KOPT-K1 (cell line): ENCODE results near the gene PRKCH.

Source experiments
- H3K27ac ChIP-seq: fragments of 200-600 bp; sonication (generic); 2 replicates; pipeline ENCODE4 v1.5.1; 2016; ENCODE audit warnings: antibody characterized with exemption, mild to moderate bottlenecking, low read depth, low read length; ENCODE audit not compliant: poor library complexity, severe bottlenecking
- H3K36me3 ChIP-seq: fragments of 200-600 bp; sonication (generic); 2 replicates; pipeline ENCODE4 v1.5.1; 2017; ENCODE audit warnings: antibody characterized with exemption, mild to moderate bottlenecking, low read length, moderate library complexity; ENCODE audit not compliant: insufficient read depth
- H3K9me3 ChIP-seq: fragments of 200-600 bp; sonication (generic); 2 replicates; pipeline ENCODE4 v1.5.1; 2017; ENCODE audit warnings: antibody characterized with exemption, low read length, mild to moderate bottlenecking; ENCODE audit not compliant: insufficient read depth, poor library complexity, severe bottlenecking

PRKCH gene

DNA sequence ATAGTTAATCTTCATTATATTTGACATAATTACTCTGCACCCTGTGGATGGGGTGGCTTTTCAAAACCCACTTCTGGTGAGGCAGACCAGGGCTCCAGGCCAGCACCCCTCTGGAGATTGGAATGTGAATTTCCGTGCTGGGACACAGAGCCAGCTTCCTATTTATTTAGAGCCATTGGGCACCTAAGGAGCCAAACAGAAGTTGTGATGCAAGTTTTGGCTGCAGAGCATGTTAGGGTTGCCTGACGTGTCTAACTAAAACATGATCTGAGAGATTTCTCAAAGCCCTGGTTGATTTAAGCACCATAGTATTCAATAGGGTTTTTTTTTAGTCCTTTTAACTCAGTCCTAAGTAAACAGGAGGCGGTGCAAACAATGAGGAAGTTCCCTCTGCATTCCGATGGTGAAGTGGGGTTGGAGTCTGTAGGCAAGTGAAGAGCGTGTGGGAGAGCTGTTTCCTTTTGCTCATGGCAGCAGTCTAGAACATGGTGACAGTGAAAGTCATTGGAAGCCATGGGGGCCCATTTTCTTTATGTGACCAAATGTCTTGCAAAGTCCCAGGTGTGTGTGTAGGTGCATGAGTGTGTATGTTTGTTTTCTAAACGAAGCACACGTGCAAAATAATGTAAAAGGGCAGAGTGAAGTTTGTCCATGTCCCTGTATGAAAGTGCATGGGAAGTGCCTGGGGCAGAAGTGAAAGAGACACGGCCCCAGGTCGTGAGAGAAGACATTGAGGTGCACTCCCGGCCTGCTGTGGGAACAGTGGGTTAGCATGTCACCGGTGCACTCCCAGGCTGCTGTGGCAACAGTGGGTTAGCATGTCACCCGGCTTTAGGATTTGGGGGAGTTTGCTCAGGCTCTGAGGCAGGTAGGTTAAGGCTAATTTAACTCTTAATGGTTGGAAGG is 117.7 kb downstream of the PRKCH start:
- Histone ChIP-seq H3K36me3 (peaks cover 5% of the 10 kb centered on the region; the same call in 1 of the 2 replicates), H3K9me3 (no peaks in the 10 kb centered on the region), H3K27ac (peak overlapping the region; percentile 100)

DNA sequence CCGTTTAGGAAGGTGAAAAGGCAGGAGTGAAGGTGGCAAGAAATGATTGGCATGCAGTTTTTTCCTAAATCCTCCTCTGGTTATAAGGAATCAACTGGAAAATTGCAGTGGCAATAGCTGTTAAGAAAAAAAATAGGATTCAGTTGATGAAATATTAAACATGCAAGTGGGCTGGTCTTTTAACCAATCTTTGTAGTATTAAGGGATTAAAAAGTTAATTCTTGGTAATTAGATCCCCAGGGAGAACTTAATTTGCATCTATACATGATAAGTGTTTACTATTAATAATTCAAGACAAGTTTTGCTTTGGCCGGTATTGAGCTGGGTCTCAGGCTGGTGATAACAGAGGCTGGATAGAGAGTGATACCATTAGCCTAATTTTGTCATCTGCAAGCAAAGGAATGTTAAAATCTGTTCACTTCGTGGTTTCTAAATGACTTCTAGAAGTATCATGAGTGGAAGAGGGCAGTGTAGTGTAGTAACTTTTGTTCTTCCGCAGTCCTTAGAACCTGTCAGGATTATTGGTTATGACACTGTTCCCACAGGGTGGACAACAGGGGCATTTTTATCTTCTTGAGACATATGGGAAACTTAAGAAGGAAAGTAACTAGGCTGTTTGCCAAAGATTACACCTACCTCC is 118.5 kb downstream of the PRKCH start:
- Histone ChIP-seq H3K9me3 (no peaks in the 10 kb centered on the region), H3K27ac (peak overlapping the region; percentile 100), H3K36me3 (peaks cover 8% of the 10 kb centered on the region)

DNA sequence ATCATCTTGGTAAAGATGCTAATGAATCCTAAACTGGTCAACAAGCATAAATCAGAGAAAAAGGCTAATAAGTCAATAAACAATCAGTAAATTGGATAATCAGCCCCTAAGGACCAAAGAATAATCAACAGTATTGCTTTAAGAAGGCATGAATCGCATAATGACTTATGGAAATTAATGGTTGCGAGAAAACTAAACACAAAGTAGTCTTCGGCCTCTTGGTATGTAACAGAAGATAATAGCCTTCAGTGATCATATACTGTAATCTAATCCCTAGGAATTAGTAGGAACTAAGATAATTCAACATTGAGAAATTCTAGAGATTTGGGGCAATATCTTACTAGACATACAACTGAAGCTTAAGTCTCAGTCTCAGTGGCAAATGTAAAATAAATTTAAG is 122.1 kb downstream of the PRKCH start:
- Histone ChIP-seq H3K27ac (peak overlapping the region; percentile 100), H3K9me3 (no peaks in the 10 kb centered on the region), H3K36me3 (peaks cover 31% of the 10 kb centered on the region)

DNA sequence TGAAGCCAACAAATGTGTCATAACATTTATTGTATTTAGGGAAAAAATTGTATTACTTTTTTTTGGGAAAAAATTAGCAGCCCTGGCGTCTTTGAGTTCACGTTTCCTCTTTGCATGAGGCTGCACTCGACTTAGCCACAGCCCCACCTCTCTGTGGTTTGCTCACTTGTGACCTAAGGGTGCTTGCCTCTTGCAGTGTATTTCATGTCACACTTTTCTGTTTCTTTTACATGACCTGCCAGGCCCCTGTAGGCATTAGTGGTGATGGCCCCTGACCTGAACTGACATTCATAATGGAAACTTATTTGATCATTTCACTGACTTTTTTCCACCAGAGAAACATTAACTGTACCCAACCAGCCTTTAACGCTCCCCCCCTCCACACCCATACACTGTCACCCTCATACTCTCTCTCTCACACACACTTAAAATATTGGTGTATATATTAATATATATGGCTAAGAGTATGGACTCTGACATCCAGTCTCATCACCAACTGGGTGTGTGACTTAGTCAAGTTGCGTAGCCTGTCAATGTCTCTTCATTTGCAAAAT is 122.9 kb downstream of the PRKCH start:
- Histone ChIP-seq H3K36me3 (peaks cover 31% of the 10 kb centered on the region), H3K9me3 (no peaks in the 10 kb centered on the region), H3K27ac (peak overlapping the region; percentile 100)

DNA sequence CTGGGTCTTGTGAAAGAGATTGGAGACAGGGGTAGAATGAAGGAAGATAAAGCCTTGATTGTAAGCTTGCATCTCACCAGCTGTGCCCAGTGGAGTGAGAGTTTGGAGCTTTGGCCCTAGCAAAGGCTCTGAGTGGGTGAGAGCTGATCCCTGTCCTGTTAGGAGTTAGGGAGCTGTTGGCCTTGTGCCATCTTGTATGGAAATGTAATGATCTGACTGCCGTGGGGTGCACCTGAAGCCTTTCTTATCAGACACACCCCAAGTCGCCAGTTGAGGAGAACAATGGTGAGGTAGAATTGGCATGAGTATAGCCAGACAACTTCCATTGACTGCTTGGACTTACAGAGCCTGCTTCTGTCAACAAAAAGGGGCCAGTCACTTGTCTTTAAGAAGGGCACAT is 130.1 kb downstream of the PRKCH start:
- Histone ChIP-seq H3K27ac (peak overlapping the region; percentile 100), H3K9me3 (no peaks in the 10 kb centered on the region), H3K36me3 (peaks cover 62% of the 10 kb centered on the region)

DNA sequence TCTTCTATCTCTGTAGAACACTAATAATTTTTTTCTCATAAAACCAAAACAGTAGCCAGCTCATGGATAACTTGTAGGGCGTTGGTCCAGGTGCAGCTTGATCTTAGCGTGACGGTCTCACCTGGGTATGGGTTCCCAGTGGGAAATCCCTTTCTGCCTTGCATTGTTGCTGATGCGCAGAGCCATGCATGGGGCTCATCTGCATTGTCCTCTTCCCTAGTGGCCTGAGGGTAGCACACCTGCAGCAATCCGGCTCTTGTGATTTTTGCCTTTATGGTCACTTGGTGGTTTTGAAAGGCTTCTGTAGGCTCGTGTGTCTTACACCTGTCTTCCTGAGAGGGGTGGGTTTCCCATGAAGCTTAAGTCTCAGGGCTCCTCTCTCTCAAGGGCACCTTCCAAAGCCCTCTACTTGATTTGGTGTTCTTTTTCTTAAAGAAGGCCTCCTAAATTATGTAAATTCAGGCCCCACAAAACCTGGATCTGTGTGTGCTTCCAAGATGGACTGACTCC is 130.6 kb downstream of the PRKCH start:
- peak overlapping the region; percentile 100 for H3K27ac ChIP-seq
- peaks cover 61% of the 10 kb centered on the region for H3K36me3 ChIP-seq
- no peaks in the 10 kb centered on the region for H3K9me3 ChIP-seq

DNA sequence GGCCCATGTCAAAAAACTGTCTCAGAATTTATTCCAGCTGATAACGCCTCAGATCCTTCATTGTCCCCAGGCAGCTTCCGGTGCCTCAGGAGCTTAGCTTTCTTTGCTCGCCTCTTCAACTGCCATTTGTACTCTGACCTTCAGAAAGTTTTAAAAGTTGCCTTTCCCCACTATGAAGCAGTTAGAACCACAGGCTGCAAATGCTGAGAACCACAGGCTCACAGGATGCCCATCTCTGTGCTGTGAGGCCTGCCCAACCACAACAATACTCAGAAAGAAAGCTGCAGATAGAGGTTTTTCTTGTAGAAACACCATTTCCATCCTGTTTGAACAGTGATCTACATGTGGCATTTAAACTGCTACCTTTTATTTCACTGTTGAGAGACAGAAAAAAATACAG is 131.1 kb downstream of the PRKCH start:
- Histone ChIP-seq H3K27ac (peak overlapping the region; percentile 100), H3K36me3 (peaks cover 64% of the 10 kb centered on the region), H3K9me3 (no peaks in the 10 kb centered on the region)

DNA sequence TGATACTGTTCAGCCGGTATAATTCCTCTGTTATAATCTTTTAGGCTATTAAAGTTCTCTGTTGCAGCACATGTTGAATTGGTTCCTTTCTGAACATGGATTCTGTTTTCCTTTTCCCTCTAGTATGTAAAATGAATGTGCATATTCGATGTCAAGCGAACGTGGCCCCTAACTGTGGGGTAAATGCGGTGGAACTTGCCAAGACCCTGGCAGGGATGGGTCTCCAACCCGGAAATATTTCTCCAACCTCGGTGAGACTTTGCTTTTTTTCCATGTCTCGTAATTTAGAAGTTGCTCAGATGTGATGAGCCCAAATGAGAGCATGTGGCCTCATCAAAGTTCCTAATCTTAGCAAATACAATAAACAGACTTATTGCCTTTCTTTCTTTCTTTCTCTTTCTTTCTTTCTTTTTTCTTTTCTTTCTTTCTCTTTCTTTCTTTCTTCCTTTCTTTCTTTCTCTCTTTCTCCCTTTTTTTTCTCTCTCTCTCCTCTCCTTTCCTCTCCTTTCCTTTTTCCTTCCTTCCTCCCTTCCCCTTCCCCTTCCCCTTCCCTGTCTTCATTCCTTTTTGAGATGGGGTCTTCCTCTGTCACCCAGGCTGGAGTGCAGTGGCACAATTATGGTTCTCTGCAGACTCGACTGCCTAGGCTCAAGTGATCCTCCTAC is 131.9 kb downstream of the PRKCH start:
- Histone ChIP-seq H3K9me3 (no peaks in the 10 kb centered on the region), H3K27ac (peak overlapping the region; percentile 100), H3K36me3 (peaks cover 72% of the 10 kb centered on the region)

DNA sequence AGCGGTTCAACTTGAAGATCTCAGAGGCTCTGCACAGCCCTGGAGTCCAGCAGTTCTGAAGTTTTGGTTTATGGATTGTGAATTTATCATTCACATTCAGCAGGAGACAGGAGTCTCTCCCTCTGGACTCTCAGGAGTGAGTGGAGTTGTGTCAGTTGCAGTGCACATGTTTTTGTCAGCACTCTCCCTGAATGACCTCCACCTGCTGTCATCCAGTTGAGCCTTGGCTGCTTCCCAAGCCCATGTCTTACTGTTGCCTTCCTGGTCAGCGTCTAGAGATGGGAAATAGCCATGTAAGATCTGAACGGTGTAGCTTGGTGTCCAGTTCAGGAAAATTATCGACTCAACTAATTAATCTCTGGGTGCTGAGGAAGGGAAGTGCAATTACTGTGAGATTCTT is 133.2 kb downstream of the PRKCH start:
- Histone ChIP-seq H3K9me3 (no peaks in the 10 kb centered on the region), H3K27ac (peak overlapping the region; percentile 100), H3K36me3 (peaks cover 84% of the 10 kb centered on the region)

DNA sequence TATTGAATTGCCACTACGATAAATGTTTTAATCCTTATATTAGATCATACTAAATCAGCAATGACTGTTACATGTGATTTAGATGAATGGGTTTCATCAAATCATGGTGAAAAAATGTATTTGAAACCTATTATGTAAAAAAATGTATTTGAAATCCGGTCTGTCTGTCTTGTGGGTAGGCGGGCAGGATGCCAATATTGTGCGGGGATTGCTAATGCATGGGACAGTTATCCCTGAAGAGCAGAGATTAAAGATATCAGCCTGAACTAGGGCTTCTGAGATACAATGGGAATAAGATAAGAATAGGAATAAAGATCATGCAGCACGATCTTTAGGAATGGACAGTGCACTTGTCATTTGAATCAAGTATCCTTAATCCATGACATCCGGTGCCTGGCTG is 134.0 kb downstream of the PRKCH start:
- Histone ChIP-seq H3K36me3 (peaks cover 84% of the 10 kb centered on the region), H3K9me3 (no peaks in the 10 kb centered on the region), H3K27ac (peak overlapping the region; percentile 100)

DNA sequence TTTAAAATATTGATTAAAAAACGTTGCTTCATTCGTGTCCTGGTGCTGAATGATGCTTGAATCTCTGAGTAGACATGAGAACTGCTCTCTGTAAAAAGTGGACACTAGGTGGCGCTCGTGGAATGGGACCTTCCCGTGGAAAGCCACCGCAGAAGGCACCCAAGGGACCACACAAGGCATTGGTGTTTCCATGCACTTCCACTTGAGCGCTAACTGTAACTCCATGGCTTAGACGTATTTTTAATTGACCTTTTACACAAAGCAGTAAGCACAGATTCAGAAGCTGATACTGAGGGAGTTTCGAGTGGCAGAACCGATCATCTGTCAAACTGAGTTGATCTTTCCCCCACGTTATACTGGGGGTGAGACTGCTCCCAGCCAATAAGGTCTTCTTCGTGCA is 135.3 kb downstream of the PRKCH start:
- Histone ChIP-seq H3K27ac (peak overlapping the region; percentile 100), H3K9me3 (no peaks in the 10 kb centered on the region), H3K36me3 (peaks cover 84% of the 10 kb centered on the region)

DNA sequence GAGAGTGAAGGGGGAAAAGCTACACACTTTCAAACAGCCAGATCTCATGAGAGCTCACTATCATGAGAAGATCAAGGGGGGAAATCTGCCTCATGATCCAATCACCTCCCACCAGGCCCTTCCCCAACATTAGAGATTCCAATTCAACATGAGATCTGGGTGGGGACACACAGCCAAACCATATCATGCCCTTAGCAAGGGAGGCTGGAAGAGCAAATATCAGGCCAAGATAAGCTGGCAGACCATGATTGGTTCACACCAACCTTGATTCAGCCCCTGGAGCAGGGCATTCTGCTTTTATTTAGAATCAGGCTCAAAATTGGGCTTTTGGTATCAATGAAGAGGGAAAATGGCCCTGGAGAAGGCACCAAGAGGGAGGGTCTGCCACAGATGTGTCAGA is 137.4 kb downstream of the PRKCH start:
- H3K27ac ChIP-seq: peak overlapping the region; percentile 100
- peaks cover 97% of the 10 kb centered on the region for H3K36me3 ChIP-seq
- no peaks in the 10 kb centered on the region for H3K9me3 ChIP-seq

DNA sequence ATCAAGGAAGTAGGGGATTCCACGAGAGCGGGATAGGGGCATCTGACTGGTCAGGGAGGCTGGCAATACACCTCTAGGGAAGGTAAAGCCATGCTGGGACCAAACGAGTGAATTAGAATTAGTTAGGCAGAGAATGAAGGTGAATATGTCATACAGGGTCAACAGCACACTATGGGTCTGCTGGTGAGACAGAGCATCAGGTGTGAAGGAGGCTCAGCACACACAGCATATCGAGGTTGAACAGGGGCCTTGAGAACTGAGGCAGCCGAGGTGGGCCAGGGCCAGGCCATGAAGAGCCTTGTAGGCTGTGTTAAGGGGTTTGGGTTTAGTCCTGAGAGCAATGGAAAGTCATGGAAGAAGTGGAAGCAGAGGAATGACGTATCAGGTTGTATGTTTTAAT is 137.8 kb downstream of the PRKCH start:
- Histone ChIP-seq H3K36me3 (peaks cover 97% of the 10 kb centered on the region), H3K27ac (peak overlapping the region; percentile 100)

DNA sequence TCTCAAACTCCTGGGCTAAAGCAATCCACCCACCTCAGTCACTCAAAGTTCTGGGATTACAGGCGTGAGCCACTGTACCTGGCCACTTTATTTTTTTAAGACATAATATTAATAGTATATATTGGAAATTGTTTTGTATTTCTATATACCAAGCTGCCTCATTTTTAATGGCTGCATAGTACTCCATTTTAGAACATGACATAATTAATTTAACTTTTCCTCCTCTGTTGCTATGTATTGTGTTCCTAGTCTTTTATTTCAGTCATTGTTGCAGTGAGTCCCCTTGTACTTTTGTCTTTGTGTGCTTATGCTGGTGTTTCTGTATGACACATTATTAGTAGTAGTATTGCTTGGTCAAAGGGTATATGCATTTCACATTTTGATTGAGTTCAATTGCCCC is 138.7 kb downstream of the PRKCH start:
- no peaks in the 10 kb centered on the region for H3K9me3 ChIP-seq
- H3K36me3 ChIP-seq: peaks cover 97% of the 10 kb centered on the region
- peak overlapping the region; percentile 69 for H3K27ac ChIP-seq

More for the DNA sequence above, 137.8 kb downstream of the PRKCH start:
- H3K9me3 ChIP-seq: no peaks in the 10 kb centered on the region
